Mesenchymal stem cell (in vitro differentiated cells and primary cell): ENCODE results near the gene HSPA12A.

Experiments
- DNase-seq: peaks from one replicate; pipeline ENCODE4 v3.0.0-alpha.2; 2013
- H2AFZ ChIP-seq: one replicate; pipeline ENCODE4 v1.6.1; 2013; ENCODE audit warnings: low read depth, mild to moderate bottlenecking, control low read depth, inconsistent platforms, low read length, moderate library complexity
- H2AK5ac ChIP-seq: 2 replicates; pipeline ENCODE4 v1.6.1; 2013; ENCODE audit warnings: low read length, moderate library complexity, mild to moderate bottlenecking, inconsistent platforms; ENCODE audit not compliant: severe bottlenecking
- H2BK120ac ChIP-seq: one replicate; pipeline ENCODE4 v1.6.1; 2013; ENCODE audit warnings: low read depth, mild to moderate bottlenecking, inconsistent platforms, low read length, moderate library complexity
- H2BK12ac ChIP-seq, 2 experiments: one replicate each; pipeline ENCODE4 v1.6.1; 2013; ENCODE audit warnings: inconsistent platforms in 2 of 2, low read length in 2 of 2, mild to moderate bottlenecking in 2 of 2, moderate library complexity in 2 of 2, control low read depth in 1 of 2
- H2BK15ac ChIP-seq: one replicate; pipeline ENCODE4 v1.6.1; 2013; ENCODE audit warnings: mild to moderate bottlenecking, low read depth, inconsistent platforms; ENCODE audit not compliant: poor library complexity, severe bottlenecking
- H2BK5ac ChIP-seq: 2 replicates; pipeline ENCODE4 v1.6.1; 2013; ENCODE audit warnings: low read depth, mild to moderate bottlenecking, low read length, control low read depth, inconsistent platforms; ENCODE audit not compliant: poor library complexity, severe bottlenecking
- H3K14ac ChIP-seq, 2 experiments: one replicate each; pipeline ENCODE4 v1.6.1; 2013; ENCODE audit warnings: inconsistent platforms in 2 of 2, low read length in 2 of 2, control low read depth in 1 of 2, mild to moderate bottlenecking in 1 of 2, moderate library complexity in 1 of 2
- H3K18ac ChIP-seq, 2 experiments: one replicate each; pipeline ENCODE4 v1.6.1; 2013; ENCODE audit warnings: inconsistent platforms in 2 of 2, low read length in 2 of 2, control low read depth in 1 of 2, low read depth in 1 of 2, mild to moderate bottlenecking in 1 of 2
- H3K23ac ChIP-seq, 2 experiments: one replicate each; pipeline ENCODE4 v1.6.1; 2013; ENCODE audit warnings: inconsistent platforms in 2 of 2, low read length in 2 of 2, mild to moderate bottlenecking in 2 of 2, moderate library complexity in 2 of 2, control low read depth in 1 of 2
- H3K27ac ChIP-seq: 2 replicates; pipeline ENCODE4 v1.5.1; 2013; ENCODE audit warnings: mild to moderate bottlenecking, moderate library complexity, low read length, control low read depth, inconsistent platforms; ENCODE audit not compliant: poor library complexity, severe bottlenecking
- H3K27me3 ChIP-seq, 2 experiments: 2 replicates each; pipeline versions ENCODE4 v1.6.1 to v1.7.0; 2013; ENCODE audit warnings: low read length in 2 of 2, mild to moderate bottlenecking in 2 of 2, moderate library complexity in 2 of 2, control low read depth in 1 of 2, inconsistent platforms in 1 of 2; ENCODE audit not compliant: control insufficient read depth in 1 of 2, insufficient read depth in 1 of 2
- H3K36me3 ChIP-seq, 2 experiments: 2 replicates each; pipeline versions ENCODE4 v1.6.1 to v1.7.0; 2013; ENCODE audit warnings: low read length in 2 of 2, control low read depth in 1 of 2, inconsistent platforms in 1 of 2, low read depth in 1 of 2, mild to moderate bottlenecking in 1 of 2; ENCODE audit not compliant: insufficient read depth in 2 of 2, control insufficient read depth in 1 of 2
- H3K4ac ChIP-seq, 2 experiments: one replicate each; pipeline ENCODE4 v1.6.1; 2013; ENCODE audit warnings: inconsistent platforms in 2 of 2, low read length in 2 of 2, mild to moderate bottlenecking in 2 of 2, moderate library complexity in 2 of 2, control low read depth in 1 of 2, low read depth in 1 of 2
- H3K4me1 ChIP-seq: 2 replicates; pipeline ENCODE4 v1.6.1; 2013; ENCODE audit warnings: low read depth, low read length, control low read depth; ENCODE audit not compliant: control insufficient read depth, insufficient read depth
- H3K4me2 ChIP-seq: 2 replicates; pipeline ENCODE4 v1.6.1; 2013; ENCODE audit warnings: low read length, mild to moderate bottlenecking, inconsistent platforms; ENCODE audit not compliant: poor library complexity, severe bottlenecking
- H3K4me3 ChIP-seq, 2 experiments: 2 replicates each; pipeline versions ENCODE4 v1.5.1 to v1.7.0; 2013; ENCODE audit warnings: low read length in 2 of 2, mild to moderate bottlenecking in 2 of 2, control low read depth in 1 of 2, low read depth in 1 of 2; ENCODE audit not compliant: insufficient read depth in 1 of 2
- H3K79me1 ChIP-seq: replicated peaks from 2 replicates; pipeline ENCODE4 v1.6.1; 2013; ENCODE audit warnings: mild to moderate bottlenecking, control low read depth, low read length, inconsistent platforms; ENCODE audit not compliant: poor library complexity, severe bottlenecking
- H3K9ac ChIP-seq: 2 replicates; pipeline ENCODE4 v1.7.0; 2013; ENCODE audit warnings: mild to moderate bottlenecking, low read length, moderate library complexity
- H3K9me3 ChIP-seq: 2 replicates; pipeline ENCODE4 v1.7.0; 2013; ENCODE audit warnings: mild to moderate bottlenecking, low read length; ENCODE audit not compliant: control insufficient read depth
- H4K8ac ChIP-seq: one replicate; pipeline ENCODE4 v1.6.1; 2013; ENCODE audit warnings: inconsistent platforms, mild to moderate bottlenecking, low read length, moderate library complexity
- H4K91ac ChIP-seq: one replicate; pipeline ENCODE4 v1.6.1; 2013; ENCODE audit warnings: mild to moderate bottlenecking, low read length, inconsistent platforms
- WGBS: methylation state at CpG from one replicate; pipeline ENCODE4 v1.1.7; 2013; ENCODE audit warnings: mixed read lengths; 5-methylcytosine and 5-hydroxymethylcytosine counted together

Gene HSPA12A

DNA sequence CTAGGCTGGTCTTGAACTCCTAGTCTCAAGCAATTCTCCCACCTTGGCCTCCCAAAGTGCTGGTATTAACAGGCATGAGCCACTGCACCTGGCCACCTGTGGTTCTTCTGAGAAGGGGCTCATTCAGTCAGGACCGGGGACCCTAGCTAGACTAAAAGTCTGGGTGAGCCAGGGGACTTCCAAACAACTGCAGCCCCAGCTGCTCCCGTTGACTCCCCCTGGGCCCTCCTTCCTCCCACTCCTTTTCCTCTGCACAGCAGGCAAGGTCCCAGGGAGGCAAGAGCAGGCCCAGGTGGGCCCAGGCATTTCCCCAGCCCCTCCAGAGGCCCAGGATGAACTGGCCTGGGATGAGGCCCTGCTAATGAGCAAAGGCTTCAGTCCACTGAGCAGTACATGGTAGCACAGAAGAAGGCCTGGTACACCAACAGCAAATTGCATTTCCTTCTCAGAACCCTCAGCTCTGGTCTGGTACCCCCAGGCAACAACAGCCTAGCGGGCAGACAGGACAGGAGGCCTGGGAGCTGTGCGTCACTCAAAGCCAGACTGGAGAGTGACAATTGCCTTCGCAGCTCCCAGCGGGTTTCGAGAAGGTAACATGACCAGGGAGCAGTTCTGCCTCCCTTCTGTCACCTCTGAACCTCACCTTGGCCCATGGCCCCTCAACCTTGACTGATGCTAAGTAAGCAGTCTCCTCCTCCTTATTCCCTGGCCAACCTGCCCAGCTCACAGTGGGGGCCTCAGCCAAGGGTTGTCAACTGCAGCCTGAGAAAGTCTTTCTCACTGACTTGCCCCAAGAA lies 30.7 kb upstream of the HSPA12A start:
- H2BK5ac ChIP-seq: no peak overlapping the region
- peak overlapping the region; percentile 34 for H2AK5ac ChIP-seq
- no peaks in the 10 kb centered on the region for H3K9me3 ChIP-seq
- H3K79me1 ChIP-seq: no peaks in the 10 kb centered on the region
- no peak overlapping the region for H3K18ac ChIP-seq
- no peak overlapping the region for H3K9ac ChIP-seq
- H3K4me3 ChIP-seq: no peak overlapping the region
- H3K27me3 ChIP-seq: no peaks in the 10 kb centered on the region
- H2AFZ ChIP-seq: no peak overlapping the region
- H2BK120ac ChIP-seq: no peak overlapping the region
- WGBS: 90% methylated on average over 7 of the region's 7 CpGs
- no peak overlapping the region for H3K23ac ChIP-seq
- H3K27ac ChIP-seq: no peak overlapping the region
- H3K14ac ChIP-seq: no peak overlapping the region
- no peak overlapping the region for H4K8ac ChIP-seq
- peak overlapping the region in 1 of 2 experiments; percentile 21 for H3K4ac ChIP-seq
- peak overlapping the region in 1 of 2 experiments; percentile 79 for H2BK12ac ChIP-seq
- no peaks in the 10 kb centered on the region for H3K36me3 ChIP-seq
- H4K91ac ChIP-seq: no peak overlapping the region
- no peak overlapping the region for H3K4me2 ChIP-seq
- no peak for DNase-seq
- no peak overlapping the region for H2BK15ac ChIP-seq
- peaks cover 30% of the 10 kb centered on the region for H3K4me1 ChIP-seq

- Histone ChIP-seq H4K8ac (peak overlapping the region; percentile 83), H3K79me1 (no peaks in the 10 kb centered on the region), H3K18ac (peak overlapping the region; percentile 25 to 86), H4K91ac (peak overlapping the region; percentile 67), H2AK5ac (peak overlapping the region; percentile 80), H3K4me3 (peak overlapping the region in 1 of 2 experiments; percentile 2), H2BK12ac (peak overlapping the region in 1 of 2 experiments; percentile 49), H3K14ac (peak overlapping the region in 1 of 2 experiments; percentile 15), H3K36me3 (no peaks in the 10 kb centered on the region), H2BK15ac (peak overlapping the region; percentile 84), H3K27me3 (no peaks in the 10 kb centered on the region), H2BK120ac (peak overlapping the region; percentile 87), H3K23ac (no peak overlapping the region), H3K9ac (no peak overlapping the region), H2BK5ac (no peak overlapping the region), H3K9me3 (no peaks in the 10 kb centered on the region), H3K4me1 (peaks cover 34% of the 10 kb centered on the region), H3K4ac (peak overlapping the region; percentile 82 to 93), H3K27ac (no peak overlapping the region), H3K4me2 (no peak overlapping the region), H2AFZ (no peak overlapping the region)
- DNase-seq: no peak
- WGBS: 93% methylated on average over 9 of the region's 9 CpGs
These were observed 29.7 kb upstream of the HSPA12A start for GRCh38 chr10:116771959-116772585.

DNA sequence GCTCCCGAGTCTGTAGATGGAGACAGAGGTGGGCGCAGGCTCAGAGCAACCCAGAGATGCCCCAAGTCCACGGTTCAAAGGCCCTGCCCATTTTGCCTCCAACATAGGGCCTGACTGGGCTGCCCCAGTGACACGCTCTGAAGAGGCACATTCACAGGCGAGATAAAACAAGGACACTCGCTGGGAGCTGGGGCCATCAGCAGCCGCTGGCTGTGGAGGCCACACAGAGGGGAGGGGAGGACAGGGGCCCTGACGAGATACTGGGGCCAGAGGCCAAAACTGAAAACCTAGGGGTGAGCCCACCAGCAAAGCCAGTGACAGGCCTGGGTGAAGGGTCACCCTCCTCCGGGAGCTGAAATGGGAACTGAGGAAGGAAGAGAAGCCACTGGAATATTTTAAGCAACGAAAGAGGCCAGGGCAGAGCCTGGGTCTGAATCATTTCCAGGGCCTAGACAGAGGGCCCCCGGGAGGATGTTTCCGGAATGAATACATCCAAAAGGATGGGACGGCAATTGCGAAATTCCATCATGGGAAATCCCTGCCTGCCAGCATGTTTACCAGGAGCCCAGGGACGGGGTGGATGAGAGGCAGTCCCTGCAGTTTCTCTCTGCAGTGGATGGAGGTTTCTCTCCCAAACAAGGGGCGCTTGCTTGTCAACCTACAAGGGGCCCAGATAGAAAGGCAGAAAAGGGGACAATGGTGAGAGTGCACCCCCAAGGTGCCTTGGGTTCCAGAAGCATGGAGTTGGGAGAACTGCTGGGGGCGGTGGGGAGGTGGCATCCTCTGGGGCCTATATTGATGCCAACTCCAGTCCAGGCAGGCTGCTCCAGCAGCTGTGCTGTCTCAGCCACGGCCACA lies 29.0 kb upstream of the HSPA12A start:
- H2AFZ ChIP-seq: no peak overlapping the region
- H3K27me3 ChIP-seq: no peaks in the 10 kb centered on the region
- H3K4me3 ChIP-seq: peak overlapping the region in 1 of 2 experiments; percentile 11
- H3K36me3 ChIP-seq: no peaks in the 10 kb centered on the region
- peak overlapping the region; percentile 80 for H2AK5ac ChIP-seq
- peaks cover 39% of the 10 kb centered on the region for H3K4me1 ChIP-seq
- peak overlapping the region; percentile 60 for H2BK15ac ChIP-seq
- H3K14ac ChIP-seq: peak overlapping the region in 1 of 2 experiments; percentile 15
- peak; percentile 97 for DNase-seq
- peak overlapping the region; percentile 87 for H2BK120ac ChIP-seq
- H3K9me3 ChIP-seq: no peaks in the 10 kb centered on the region
- H2BK5ac ChIP-seq: no peak overlapping the region
- peak overlapping the region in 1 of 2 experiments; percentile 49 for H2BK12ac ChIP-seq
- no peak overlapping the region for H3K23ac ChIP-seq
- H3K4ac ChIP-seq: peak overlapping the region; percentile 82 to 93
- peak overlapping the region; percentile 67 for H4K91ac ChIP-seq
- H3K9ac ChIP-seq: peak overlapping the region; percentile 78
- no peaks in the 10 kb centered on the region for H3K79me1 ChIP-seq
- 31% methylated on average over 17 of the region's 18 CpGs for WGBS
- peak overlapping the region; percentile 81 for H3K27ac ChIP-seq
- H3K4me2 ChIP-seq: no peak overlapping the region
- H4K8ac ChIP-seq: peak overlapping the region; percentile 83
- peak overlapping the region; percentile 40 to 86 for H3K18ac ChIP-seq
